ENCODE results near the gene TTC34.
A peak's percentile ranks its signal among the peaks of the same experiment; 100 is the strongest.

The TTC34 gene

GRCh38 chr1:2587071-2587859 is 214.2 kb downstream of the TTC34 start:
- no peak for DNase-seq

DNA sequence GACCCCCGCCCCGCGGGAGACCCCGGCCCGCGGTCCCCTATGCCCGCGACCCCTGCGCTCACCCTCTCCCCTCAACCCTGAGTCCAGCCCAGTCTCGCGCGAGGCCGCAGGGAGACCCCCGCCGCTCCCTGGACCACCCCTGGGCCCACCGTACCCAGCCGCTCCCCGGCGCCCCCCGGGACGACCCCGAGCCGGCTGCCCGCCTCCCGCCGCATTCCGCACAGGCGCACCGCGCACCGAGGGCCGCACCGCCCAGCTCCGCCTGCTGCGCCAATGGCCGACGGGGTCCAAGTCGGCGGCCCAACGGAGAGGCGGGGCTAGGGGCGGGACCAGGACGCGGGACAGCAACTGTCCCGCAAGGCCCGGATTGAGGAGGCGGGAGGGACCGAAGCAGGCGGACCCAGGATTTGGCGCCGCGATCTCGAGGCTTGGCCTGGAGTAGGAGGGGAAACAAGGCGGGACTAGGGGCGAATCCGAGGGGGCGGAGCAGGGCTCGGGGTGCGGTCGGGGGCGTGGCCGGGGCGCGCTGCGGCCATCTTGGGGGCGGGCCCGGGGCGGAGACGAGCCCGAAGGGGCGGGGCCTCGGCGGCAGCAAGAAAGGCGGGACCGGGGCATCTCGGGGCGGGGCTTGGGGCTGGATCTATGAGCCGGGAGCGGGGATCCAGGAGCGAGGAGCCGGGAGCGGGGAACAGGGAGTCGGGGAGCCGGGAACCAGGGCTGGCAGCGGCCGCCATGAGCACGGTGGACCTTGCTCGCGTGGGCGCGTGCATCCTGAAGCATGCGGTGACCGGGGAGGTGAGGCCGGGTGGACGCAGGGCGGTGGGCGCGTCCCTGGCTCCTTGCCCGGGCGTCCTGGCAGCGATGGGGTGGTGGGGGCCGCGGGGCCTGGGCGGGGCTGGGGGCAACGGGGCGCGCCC is 215.1 kb downstream of the TTC34 start, which contains the start of gene PRXL2B:
Gene PRXL2B, plus strand, starts transcription at position 624 of the 917 bp plus-strand sequence. Its CDS starts 109 bp downstream, at position 733.
- DNase-seq: peak; percentile 97

All from activated T-cell treated with anti-CD3 and anti-CD28 coated beads for 4 hours (primary cell).